ENCODE data around the gene STEAP1B. TPM values are rescaled to one million over a fixed set of nuclear protein-coding genes. Genes with fewer than 3 reads are reported as not detected.
"Not testable (repeated sequence)": the region's sequence is repeated elsewhere in the genome, so short reads cannot be mapped to it uniquely, and the experiment has no call there.

Gene STEAP1B
- total and polyA plus RNA-seq, 4 donors, result 0.06 to 0.28 (median 0.08) TPM; not detected in 1

- DNase-seq (ENCODE audit: low spot score), result not testable (repeated sequence)
These were observed 23.7 kb upstream of the STEAP1B start for GRCh38 chr7:22523478-22524352.

GRCh38 chr7:22519560-22519959 is 19.6 kb upstream of the STEAP1B start:
- not testable (repeated sequence) for H3K27me3 ChIP-seq (ENCODE audit: control insufficient read depth in 4 of 4, insufficient read depth in 4 of 4, low read length in 3 of 4); H3K4me3 ChIP-seq (ENCODE audit: low read depth in 1 of 3, low read length in 3 of 3); H3K4me1 ChIP-seq (ENCODE audit: control insufficient read depth in 4 of 4, insufficient read depth in 4 of 4, low read length in 3 of 4); H3K36me3 ChIP-seq (ENCODE audit: control insufficient read depth in 4 of 4, insufficient read depth in 3 of 4, low read depth in 1 of 4, low read length in 3 of 4); DNase-seq (ENCODE audit: low spot score); H3K9ac ChIP-seq (ENCODE audit: low read depth in 1 of 2, low read length in 2 of 2); H3K9me3 ChIP-seq (ENCODE audit: control insufficient read depth in 4 of 4, low read length in 3 of 4); H3K27ac ChIP-seq (ENCODE audit: low read depth in 1 of 2, low read length in 2 of 2)
- 100% methylated on average over 1 of the region's 1 CpG for WGBS

More at GRCh38 chr7:22523478-22524352, 23.7 kb upstream of the STEAP1B start:
- H3K36me3 ChIP-seq (ENCODE audit: control insufficient read depth in 4 of 4, insufficient read depth in 3 of 4, low read depth in 1 of 4, low read length in 3 of 4); H3K9ac ChIP-seq (ENCODE audit: low read depth in 1 of 2, low read length in 2 of 2); H3K4me1 ChIP-seq (ENCODE audit: control insufficient read depth in 4 of 4, insufficient read depth in 4 of 4, low read length in 3 of 4); H3K27ac ChIP-seq (ENCODE audit: low read depth in 1 of 2, low read length in 2 of 2); H3K27me3 ChIP-seq (ENCODE audit: control insufficient read depth in 4 of 4, insufficient read depth in 4 of 4, low read length in 3 of 4); H3K4me3 ChIP-seq (ENCODE audit: low read depth in 1 of 3, low read length in 3 of 3); H3K9me3 ChIP-seq (ENCODE audit: control insufficient read depth in 4 of 4, low read length in 3 of 4): not testable (repeated sequence)
- WGBS, result 43% methylated on average over 16 of the region's 16 CpGs
- TF ChIP-seq RAD21 (IDR thresholded peaks at IDR 0.05) (peak; percentile 42 to 47), CTCF (IDR thresholded peaks at IDR 0.05; ENCODE audit: low read depth, low read length, missing input control) (peak; percentile 6)

- not testable (repeated sequence) for H3K9ac ChIP-seq (ENCODE audit: low read depth in 1 of 2, low read length in 2 of 2); H3K4me3 ChIP-seq (ENCODE audit: low read depth in 1 of 3, low read length in 3 of 3); H3K9me3 ChIP-seq (ENCODE audit: control insufficient read depth in 4 of 4, low read length in 3 of 4); H3K27ac ChIP-seq (ENCODE audit: low read depth in 1 of 2, low read length in 2 of 2); H3K4me1 ChIP-seq (ENCODE audit: control insufficient read depth in 4 of 4, insufficient read depth in 4 of 4, low read length in 3 of 4); DNase-seq (ENCODE audit: low spot score); H3K36me3 ChIP-seq (ENCODE audit: control insufficient read depth in 4 of 4, insufficient read depth in 3 of 4, low read depth in 1 of 4, low read length in 3 of 4); H3K27me3 ChIP-seq (ENCODE audit: control insufficient read depth in 4 of 4, insufficient read depth in 4 of 4, low read length in 3 of 4)
- WGBS, result 88% methylated on average over 4 of the region's 4 CpGs
These were observed 17.0 kb upstream of the STEAP1B start for GRCh38 chr7:22516950-22517349.

GRCh38 chr7:22514963-22515362 is 15.0 kb upstream of the STEAP1B start:
- H3K27me3 ChIP-seq (ENCODE audit: control insufficient read depth in 4 of 4, insufficient read depth in 4 of 4, low read length in 3 of 4); DNase-seq (ENCODE audit: low spot score); H3K9me3 ChIP-seq (ENCODE audit: control insufficient read depth in 4 of 4, low read length in 3 of 4); H3K27ac ChIP-seq (ENCODE audit: low read depth in 1 of 2, low read length in 2 of 2); H3K4me3 ChIP-seq (ENCODE audit: low read depth in 1 of 3, low read length in 3 of 3); H3K4me1 ChIP-seq (ENCODE audit: control insufficient read depth in 4 of 4, insufficient read depth in 4 of 4, low read length in 3 of 4); H3K36me3 ChIP-seq (ENCODE audit: control insufficient read depth in 4 of 4, insufficient read depth in 3 of 4, low read depth in 1 of 4, low read length in 3 of 4); H3K9ac ChIP-seq (ENCODE audit: low read depth in 1 of 2, low read length in 2 of 2): not testable (repeated sequence)
- 73% methylated on average over 1 of the region's 1 CpG for WGBS

GRCh38 chr7:22507320-22507719 is 7.3 kb upstream of the STEAP1B start:
- H3K4me1 ChIP-seq (ENCODE audit: control insufficient read depth in 4 of 4, insufficient read depth in 4 of 4, low read length in 3 of 4); H3K4me3 ChIP-seq (ENCODE audit: low read depth in 1 of 3, low read length in 3 of 3); H3K27ac ChIP-seq (ENCODE audit: low read depth in 1 of 2, low read length in 2 of 2); H3K27me3 ChIP-seq (ENCODE audit: control insufficient read depth in 4 of 4, insufficient read depth in 4 of 4, low read length in 3 of 4); H3K9me3 ChIP-seq (ENCODE audit: control insufficient read depth in 4 of 4, low read length in 3 of 4); H3K9ac ChIP-seq (ENCODE audit: low read depth in 1 of 2, low read length in 2 of 2); H3K36me3 ChIP-seq (ENCODE audit: control insufficient read depth in 4 of 4, insufficient read depth in 3 of 4, low read depth in 1 of 4, low read length in 3 of 4); DNase-seq (ENCODE audit: low spot score): not testable (repeated sequence)
- WGBS, result 83% methylated on average over 3 of the region's 3 CpGs

- WGBS, result 72% methylated on average over 9 of the region's 9 CpGs
These were observed 6.5 kb upstream of the STEAP1B start for GRCh38 chr7:22506316-22507020.

GRCh38 chr7:22504519-22504918 is 4.5 kb upstream of the STEAP1B start:
- 37% methylated on average over 3 of the region's 3 CpGs for WGBS
- H3K4me3 ChIP-seq (ENCODE audit: low read depth in 1 of 3, low read length in 3 of 3); H3K9me3 ChIP-seq (ENCODE audit: control insufficient read depth in 4 of 4, low read length in 3 of 4); H3K4me1 ChIP-seq (ENCODE audit: control insufficient read depth in 4 of 4, insufficient read depth in 4 of 4, low read length in 3 of 4); H3K36me3 ChIP-seq (ENCODE audit: control insufficient read depth in 4 of 4, insufficient read depth in 3 of 4, low read depth in 1 of 4, low read length in 3 of 4); DNase-seq (ENCODE audit: low spot score); H3K27ac ChIP-seq (ENCODE audit: low read depth in 1 of 2, low read length in 2 of 2); H3K9ac ChIP-seq (ENCODE audit: low read depth in 1 of 2, low read length in 2 of 2); H3K27me3 ChIP-seq (ENCODE audit: control insufficient read depth in 4 of 4, insufficient read depth in 4 of 4, low read length in 3 of 4): not testable (repeated sequence)

More at GRCh38 chr7:22506316-22507020, 6.5 kb upstream of the STEAP1B start:
- not testable (repeated sequence) for H3K36me3 ChIP-seq (ENCODE audit: control insufficient read depth in 4 of 4, insufficient read depth in 3 of 4, low read depth in 1 of 4, low read length in 3 of 4); H3K4me1 ChIP-seq (ENCODE audit: control insufficient read depth in 4 of 4, insufficient read depth in 4 of 4, low read length in 3 of 4); H3K27ac ChIP-seq (ENCODE audit: low read depth in 1 of 2, low read length in 2 of 2); H3K9me3 ChIP-seq (ENCODE audit: control insufficient read depth in 4 of 4, low read length in 3 of 4); H3K4me3 ChIP-seq (ENCODE audit: low read depth in 1 of 3, low read length in 3 of 3); H3K27me3 ChIP-seq (ENCODE audit: control insufficient read depth in 4 of 4, insufficient read depth in 4 of 4, low read length in 3 of 4); H3K9ac ChIP-seq (ENCODE audit: low read depth in 1 of 2, low read length in 2 of 2); DNase-seq (ENCODE audit: low spot score)

Measured in liver (tissue), 9 donors.